T-helper 22 cell (primary cell): ENCODE data around the gene ASCL4.
A peak's percentile ranks its signal among the peaks of the same experiment; 100 is the strongest.
"Not testable (repeated sequence)": the region's sequence is repeated elsewhere in the genome, so short reads cannot be mapped to it uniquely, and the experiment has no call there.

Experiments used
- DNase-seq: peaks from one replicate; pipeline ENCODE4 v3.0.0-alpha.2; 2020; ENCODE audit warnings: low read depth

Gene ASCL4, protein sequence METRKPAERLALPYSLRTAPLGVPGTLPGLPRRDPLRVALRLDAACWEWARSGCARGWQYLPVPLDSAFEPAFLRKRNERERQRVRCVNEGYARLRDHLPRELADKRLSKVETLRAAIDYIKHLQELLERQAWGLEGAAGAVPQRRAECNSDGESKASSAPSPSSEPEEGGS

DNA sequence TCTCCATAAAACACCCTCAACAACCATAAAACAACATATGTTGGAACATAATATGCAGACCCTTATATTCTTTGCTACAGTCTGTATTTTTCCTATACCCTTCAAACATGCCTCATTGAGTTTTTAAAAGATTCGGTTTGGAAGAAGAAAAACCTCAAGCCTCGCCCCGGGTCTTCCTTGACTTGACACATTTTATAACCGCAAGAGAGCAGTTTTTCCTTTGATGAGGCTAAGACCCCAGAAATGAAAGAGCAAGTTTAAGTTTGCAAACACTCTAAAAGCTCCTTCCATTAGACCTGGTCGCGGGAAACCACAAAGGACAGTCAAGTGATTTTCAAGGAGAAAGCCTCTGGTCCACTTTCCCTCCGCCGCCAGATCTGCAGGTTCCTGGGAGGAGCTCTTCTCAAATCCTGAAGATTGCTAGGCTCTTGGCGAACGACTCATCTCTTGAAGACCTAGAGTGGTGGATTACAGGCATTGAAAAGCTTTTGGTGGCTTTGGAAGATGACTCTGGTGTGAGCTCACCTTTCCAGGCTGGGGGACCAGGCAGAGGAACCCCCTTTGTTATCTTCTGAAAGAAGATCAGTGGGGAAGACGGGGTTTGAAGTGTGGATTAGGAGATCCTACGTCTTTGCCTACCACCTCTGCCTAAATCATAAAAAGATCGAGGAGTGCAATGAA is at the start of gene ASCL4:
ASCL4 (plus strand) TSS at position 356 of the 681 bp plus-strand sequence. CDS start 515 bp downstream, outside the sequence.
- DNase-seq, result no peak

DNA sequence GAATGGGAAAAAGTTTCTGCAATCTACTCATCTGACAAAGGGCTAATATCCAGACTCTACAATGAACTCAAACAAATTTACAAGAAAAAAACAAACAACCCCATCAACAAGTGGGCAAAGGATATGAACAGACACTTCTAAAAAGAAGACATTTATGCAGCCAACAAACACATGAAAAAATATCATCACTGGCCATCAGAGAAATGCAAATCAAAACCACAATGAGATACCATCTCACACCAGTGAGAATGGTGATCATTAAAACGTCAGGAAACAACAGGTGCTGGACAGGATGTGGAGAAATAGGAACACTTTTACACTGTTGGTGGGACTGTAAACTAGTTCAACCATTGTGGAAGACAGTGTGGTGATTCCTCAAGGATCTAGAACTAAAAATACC is 47.2 kb upstream of the ASCL4 start:
- DNase-seq, result not testable (repeated sequence)

DNA sequence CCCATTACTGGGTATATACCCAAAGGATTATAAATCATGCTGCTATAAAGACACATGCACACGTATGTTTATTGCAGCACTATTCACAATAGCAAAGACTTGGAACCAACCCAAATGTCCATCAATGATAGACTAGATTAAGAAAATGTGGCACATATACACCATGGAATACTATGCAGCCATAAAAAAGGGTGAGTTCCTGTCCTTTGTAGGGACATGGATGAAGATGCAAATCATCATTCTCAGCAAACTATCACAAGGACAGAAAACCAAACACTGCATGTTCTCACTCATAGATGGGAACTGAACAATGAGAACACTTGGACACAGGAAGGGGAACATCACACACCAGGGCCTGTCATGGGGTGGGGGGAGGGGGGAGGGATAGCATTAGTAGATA is 46.8 kb upstream of the ASCL4 start:
- not testable (repeated sequence) for DNase-seq

DNA sequence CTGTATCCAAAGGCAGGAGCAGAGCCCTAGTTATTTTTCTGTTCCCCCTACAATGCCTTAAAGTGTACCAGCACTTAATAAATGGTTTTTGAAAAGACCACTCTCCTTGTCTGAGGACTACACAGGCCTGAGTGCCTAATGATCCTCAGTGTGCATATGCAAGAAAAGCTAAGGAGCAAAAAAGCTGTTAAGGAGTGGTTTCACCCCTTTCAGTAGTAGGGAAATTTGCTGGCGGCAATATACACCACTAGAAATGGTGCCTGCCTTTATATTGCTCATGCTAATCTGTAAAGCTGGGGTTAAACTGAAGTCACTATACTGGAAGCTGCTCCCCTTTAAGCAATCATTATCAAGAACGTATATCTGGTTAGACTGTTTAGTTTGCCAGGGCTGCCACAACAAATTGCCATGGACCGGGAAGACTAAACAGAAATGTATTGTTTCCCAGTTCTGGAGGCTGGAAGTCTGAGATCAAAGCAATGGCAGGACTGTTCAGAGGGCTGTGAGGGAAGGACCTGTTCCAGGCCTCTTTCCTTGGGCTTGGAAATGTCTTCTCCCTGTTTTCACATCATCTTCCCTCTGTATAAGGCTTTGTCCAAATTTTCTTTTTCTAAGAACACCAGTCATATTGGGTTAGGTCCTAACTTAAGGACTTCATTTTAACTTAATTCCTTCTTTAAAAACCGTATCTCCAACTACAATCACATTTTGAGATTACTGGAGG is 43.7 kb upstream of the ASCL4 start:
- no peak for DNase-seq

DNA sequence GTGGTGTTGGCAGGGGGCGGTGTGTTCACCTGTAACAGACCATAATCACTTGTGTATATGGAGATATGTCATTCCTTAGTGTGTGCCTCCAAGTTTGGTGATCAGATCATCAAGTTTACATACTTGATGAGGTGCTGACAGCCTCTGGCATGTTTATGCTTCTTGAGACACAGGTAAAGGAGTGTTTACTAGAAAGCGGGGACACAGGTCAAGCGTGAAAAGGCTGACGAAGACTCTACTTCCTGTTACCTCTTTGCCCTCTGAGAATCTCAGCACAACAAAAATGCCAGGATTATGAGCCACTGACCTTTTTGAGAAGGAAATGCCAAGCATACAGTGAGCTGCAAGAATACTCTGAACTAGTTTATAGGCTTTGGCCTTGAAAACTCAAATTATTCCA is 43.1 kb upstream of the ASCL4 start:
- no peak for DNase-seq

DNA sequence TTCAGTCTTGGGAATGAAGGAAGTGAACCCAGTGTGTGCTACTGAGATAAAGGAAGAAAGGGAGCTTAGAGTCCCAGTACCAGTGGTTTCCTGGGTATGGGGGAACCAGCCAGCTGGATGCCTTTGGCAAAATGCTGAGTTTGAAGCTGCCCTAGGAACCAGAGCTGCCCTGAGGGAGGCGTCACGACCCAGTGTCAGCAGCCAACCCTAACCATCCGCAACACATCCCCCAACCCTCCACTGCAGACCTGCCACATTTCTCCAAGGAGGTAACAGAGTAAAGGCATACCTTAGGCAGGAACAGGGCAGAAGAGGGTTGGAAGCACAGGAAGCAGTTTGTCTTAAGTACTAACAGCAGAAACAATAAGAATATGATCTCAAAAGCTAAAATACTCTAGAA is 42.1 kb upstream of the ASCL4 start:
- no peak for DNase-seq

DNA sequence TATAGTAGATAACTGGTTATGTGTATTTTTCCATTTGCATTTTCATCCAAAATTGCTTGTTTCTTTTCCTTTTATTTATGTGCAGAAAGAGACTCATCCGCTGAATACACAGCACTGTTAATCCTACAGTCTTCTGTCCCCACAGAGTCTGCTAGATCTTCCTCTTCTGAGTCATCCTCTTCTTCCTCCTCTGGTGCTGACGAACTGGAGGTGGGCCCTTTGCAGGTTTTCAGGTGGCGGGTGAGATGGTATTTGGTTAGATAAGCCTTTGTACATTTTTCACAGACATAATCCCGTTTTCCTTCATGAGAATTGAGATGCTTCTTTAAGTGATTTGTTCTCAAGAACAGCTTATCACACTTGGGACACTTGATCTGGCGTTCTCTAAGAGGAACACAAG is 40.4 kb upstream of the ASCL4 start:
- no peak for DNase-seq

DNA sequence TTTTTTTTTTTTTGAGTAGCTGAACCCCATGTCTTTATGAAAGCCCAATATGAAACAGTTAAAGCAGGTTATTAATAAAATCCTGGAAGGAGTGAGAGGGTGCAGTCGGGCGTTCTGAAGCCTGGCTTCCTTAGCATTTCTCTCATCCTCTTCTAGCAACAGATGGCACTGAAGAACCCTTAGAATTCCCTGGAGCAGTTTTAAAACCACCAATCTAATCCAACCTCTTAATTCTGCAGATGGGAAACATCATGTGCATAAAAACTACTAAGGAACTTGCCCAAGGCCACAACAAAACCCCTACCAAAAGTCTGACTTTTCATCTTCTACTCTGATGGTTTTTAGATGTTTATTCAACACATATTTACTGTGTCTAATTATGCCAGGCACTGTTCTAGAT is 38.7 kb upstream of the ASCL4 start:
- no peak for DNase-seq

DNA sequence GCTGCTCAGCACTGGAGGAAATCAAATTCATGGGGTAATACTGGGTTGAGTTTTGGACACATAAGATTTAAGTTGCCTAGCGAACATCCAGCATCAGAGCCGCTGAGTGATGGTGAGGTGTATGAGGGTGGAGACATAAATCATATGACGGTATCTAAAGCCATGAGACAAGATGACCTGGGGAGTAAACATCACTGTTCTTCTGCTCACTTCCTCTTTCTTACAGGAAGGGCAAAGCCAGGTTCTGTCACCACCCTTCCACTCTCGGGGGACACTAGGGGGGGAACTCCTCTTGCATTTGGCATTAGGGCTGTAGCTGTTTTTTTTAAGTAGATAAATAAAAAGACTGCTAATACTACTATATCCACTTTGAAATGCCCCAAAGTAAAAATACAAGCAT is 37.6 kb upstream of the ASCL4 start:
- no peak for DNase-seq

DNA sequence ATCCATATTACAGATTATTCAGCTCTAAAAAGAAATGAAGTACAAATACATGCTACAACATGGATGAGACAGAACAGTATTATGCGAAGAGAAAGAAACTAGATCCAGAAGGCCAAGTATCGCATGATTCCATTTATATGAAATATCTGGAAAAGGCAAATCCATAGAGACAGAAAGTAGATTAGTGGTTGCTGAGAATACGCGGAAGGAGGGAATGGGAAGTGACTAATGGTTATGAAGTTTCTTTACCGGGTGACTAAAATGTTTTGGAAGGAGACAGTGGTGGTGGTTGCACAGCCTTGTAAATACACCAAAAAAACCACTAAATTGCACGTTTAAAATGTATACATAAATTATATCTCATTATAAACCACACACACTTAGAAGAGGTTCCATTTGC is 26.0 kb upstream of the ASCL4 start:
- DNase-seq, result no peak

DNA sequence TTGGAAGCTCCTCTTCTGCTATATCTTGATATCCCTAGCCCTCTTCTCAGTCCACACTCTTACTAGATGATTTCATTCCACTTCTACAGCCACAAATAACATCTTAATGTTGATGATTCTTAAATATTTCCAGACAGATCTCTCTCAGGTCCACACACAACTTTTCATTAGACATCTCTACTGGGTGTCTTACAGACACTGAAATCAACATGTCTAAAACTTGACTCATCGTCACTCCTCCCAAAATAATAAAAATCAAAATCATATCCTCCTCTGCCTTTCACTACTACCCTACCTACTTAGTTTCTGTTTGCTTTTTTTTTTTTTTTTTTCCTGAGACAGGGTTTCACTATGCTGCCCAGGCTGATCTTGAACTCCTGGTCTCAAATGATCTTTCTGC is 25.4 kb upstream of the ASCL4 start:
- DNase-seq, result no peak

DNA sequence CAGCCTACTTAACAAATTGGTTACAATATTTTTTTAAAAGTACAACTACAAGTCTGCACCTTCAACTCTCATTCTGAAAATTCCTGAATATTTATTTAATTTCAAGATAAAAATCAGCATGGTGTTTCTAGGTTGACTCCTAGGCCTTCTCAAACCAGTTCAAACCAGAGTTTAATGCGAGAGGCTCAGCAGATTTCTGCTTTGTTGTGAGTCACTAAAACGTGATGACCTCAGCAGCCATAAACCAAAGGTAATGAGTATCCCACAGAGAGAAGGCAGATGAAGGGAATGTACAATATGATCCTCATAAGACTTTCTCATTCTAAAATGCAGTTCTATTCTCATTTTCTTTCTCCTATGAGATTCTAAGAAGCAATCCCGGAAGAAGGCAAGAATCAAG is 15.1 kb upstream of the ASCL4 start:
- no peak for DNase-seq

DNA sequence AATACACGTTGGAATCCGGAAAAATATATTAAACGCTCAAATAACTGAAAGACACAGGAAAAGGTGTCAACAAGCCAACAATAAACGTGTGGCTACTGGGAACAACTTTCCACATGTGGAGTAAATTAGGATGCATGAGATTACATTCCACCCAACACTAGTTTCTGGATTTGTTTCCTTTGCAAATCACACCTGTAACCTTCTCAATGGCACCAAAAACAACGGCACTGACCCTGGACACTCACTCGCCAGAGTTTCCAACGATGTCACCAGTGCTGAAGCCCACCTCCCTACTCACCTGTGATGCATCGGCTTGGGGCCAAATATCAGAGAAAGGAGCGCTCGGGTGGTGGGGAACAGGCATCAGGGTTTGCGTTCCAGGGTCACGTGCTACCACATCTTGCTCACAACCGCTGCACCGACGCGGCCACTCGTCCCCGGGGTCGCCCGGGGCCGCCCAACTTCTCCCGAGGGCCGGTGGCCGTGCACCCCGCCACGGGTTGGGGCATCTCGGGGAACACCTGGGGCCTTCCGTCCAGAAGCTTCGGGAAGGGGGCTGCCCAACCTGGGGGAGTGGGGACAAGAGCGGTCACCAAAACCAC is 14.2 kb upstream of the ASCL4 start:
- no peak for DNase-seq

DNA sequence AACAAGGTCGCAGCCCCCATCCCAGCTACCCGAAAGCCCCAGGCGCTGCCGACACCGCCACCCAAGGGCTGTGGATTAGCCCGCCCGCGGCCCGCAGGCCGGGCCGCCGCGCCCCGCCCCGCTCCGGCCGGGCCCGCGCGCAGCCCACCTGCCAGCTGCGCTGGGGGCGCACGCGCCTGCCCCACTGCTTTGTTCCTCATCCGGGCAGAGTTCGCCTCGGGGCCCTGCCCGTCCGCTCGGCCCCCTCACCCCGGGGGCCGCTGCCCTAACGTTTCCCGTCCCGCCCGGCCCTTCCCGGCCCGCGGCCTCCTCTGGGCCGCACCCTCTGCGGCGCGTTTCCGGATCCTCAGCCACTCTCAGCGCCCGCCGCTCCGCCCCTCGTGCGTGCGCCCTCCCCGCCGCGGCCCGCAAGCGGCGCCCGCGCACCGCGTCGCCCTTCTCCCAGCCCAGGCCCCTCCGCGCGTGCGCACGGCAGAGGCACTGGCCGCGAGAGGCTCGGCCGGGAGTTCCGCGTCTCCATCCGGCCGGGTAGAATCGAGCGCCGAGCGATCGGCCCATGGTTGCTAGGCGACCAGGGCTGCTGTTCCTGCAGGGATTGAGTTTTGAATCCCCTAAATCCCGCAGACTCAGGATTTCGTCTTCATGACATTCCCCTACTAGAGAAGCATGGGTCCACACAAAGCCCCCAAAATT is 13.5 kb upstream of the ASCL4 start, which contains the start of gene PRDM4:
PRDM4 (minus strand) TSS at position 329 of the 693 bp plus-strand sequence. CDS start 622 bp downstream, outside the sequence.
- DNase-seq, result peak; percentile 81

DNA sequence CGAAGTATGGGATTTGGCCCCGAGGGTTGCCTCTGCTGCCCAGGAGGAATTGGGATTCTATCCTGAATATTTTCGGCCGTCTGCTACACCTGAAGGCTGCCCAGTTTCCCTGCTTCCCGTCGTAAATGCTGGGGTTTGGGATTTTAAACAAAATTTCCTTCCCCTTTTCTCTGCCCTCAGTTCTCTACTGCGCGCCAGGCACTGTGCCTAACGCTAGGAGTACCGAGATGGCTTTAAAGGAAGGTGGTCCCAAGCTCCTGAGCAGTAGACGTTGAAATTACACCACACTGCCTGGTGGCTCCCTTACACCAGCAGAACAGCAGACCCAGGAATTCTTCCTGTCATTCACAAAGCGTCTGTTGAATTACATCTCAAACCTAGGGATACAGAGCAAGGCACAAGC is 13.0 kb upstream of the ASCL4 start:
- DNase-seq, result no peak

DNA sequence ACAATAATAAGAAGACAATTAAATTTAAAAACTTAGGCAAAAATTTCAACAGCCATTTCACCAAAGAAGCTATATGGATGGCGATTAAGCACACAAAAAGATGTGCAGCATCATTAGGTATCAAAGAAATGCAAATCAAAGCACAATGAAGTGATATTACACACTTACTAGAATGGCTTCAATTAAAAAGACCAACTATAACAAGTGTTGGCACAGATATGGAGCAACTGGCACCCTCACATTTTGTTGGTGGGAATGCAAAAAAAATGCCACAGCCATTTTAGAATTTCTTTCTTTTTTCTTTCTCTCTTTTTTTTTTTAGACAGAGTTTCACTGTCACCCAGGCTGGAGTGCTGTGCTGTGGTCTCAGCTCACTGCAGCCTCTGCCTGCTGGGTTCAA is 11.6 kb upstream of the ASCL4 start:
- no peak for DNase-seq

DNA sequence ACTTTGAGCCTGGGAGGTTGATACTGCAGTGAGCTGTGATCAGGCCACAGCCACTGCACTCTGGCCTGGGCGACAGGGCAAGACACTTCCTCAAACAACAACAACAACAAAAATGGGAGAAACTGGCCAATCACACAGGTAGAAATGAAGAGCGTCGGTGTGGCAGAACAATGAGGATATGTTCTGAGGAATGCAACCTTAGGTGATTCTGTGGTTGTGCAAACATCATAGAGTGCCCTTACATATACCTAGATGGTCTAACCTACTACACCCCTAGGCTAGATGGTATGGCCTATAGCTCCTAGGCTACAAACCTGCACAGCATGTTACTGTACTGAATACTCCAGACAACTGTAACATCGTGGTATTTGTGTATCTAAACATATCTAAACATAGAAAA is 9.9 kb upstream of the ASCL4 start:
- DNase-seq, result no peak

DNA sequence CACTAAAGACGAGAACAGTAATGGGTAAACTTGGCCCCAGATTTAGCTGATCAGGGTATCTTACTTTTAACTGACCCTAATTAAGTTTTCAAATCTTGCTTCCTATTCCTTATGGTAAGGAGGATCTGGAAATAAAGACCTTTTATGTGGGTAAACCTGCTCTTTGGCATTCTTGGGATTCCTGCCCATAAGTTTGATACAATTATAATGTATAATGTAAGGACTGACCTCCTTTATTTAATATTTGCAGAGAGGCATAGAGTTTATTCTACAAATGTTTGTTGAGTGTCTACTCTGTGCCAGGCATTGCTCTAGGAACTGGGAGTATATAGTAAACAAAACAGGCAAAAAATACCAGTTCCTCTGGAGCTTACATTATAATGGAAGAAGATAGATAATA is 9.2 kb upstream of the ASCL4 start:
- DNase-seq, result no peak

DNA sequence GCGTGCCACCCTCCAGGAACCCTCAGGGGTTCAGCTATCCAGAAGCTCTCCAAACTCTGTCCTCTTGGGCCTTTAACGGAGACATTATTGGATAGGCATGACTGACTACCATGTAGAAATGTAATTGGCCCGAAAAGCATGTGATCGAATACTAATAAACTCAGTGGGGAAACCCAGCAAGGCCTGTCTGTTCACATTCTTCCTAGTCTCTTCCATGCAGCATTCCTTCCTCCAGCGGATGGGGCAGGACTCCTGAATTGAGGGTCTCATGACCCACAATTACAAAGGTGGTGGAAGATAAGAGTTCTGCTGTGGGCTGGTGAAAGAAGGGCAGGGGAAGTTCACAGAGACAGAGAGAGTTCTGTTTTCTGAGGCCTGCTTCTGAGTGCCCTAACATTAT is 7.0 kb upstream of the ASCL4 start:
- no peak for DNase-seq

DNA sequence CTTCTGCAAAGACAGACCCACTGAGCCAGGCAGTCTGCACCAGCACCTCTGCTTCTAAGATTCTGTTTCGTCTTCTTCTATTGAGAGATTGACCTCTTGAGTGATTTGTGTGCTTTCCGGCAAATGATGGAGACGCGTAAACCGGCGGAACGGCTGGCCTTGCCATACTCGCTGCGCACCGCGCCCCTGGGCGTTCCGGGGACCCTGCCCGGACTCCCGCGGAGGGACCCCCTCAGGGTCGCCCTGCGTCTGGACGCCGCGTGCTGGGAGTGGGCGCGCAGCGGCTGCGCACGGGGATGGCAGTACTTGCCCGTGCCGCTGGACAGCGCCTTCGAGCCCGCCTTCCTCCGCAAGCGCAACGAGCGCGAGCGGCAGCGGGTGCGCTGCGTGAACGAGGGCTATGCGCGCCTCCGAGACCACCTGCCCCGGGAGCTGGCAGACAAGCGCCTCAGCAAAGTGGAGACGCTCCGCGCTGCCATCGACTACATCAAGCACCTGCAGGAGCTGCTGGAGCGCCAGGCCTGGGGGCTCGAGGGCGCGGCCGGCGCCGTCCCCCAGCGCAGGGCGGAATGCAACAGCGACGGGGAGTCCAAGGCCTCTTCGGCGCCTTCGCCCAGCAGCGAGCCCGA is 703 bp downstream of the ASCL4 start:
- DNase-seq, result no peak

DNA sequence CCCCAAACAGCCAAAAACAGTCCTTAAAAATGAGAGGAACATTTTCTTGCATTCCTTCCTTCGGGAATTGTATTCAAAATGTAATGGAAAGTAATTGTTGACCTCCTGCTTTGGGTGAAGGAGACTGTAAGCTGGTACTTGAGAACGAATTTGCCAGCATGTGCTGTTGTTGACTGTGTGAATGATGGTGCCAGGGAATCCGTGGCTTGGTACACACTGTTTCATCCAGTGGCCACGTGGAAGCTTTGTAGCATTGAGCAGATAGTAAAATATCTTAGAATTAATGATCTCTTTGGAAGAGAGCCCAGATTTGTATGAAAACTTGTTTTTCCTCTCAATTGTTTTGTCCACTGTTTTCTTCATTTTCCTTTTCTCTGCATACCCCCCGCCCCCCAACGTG is 1.7 kb downstream of the ASCL4 start:
- no peak for DNase-seq
